Upper lobe of left lung (tissue), 6 donors: ENCODE results near the gene KLRC2. TPM values are rescaled to one million over a fixed set of nuclear protein-coding genes. Genes with fewer than 3 reads are reported as not detected.

Experiments
- ATAC-seq, 2 donors: fragments of 200-7000 bp; cut with Tn5 transposase; one replicate each; pipeline ENCODE4 v1.9.1; 2022; ENCODE audit warnings: mild to moderate bottlenecking in 2 of 2, moderate library complexity in 2 of 2; ENCODE audit not compliant: low FRiP score in 2 of 2
- DNase-seq, 2 donors: peaks; one replicate each; pipeline ENCODE4 v3.0.0-alpha.2; 2019 to 2020
- H3K27ac ChIP-seq, 4 donors: fragments of 200-600 bp; sonication (generic); one replicate each; pipeline ENCODE4 v1.5.1; 2016 to 2019
- H3K27me3 ChIP-seq, 4 donors: fragments of 200-600 bp; sonication (generic); one replicate each; pipeline ENCODE4 v1.5.1; 2017 to 2019
- H3K36me3 ChIP-seq, 4 donors: fragments of 200-600 bp; sonication (generic); one replicate each; pipeline ENCODE4 v1.5.1; 2016 to 2019
- H3K4me1 ChIP-seq, 4 donors: fragments of 200-600 bp; sonication (generic); one replicate each; pipeline ENCODE4 v1.5.1; 2018 to 2019
- H3K4me3 ChIP-seq, 4 donors: fragments of 200-600 bp; sonication (generic); one replicate each; pipeline ENCODE4 v1.5.1; 2017 to 2019; ENCODE audit warnings: mild to moderate bottlenecking in 2 of 4, moderate library complexity in 1 of 4
- H3K9me3 ChIP-seq, 4 donors: fragments of 200-600 bp; sonication (generic); one replicate each; pipeline ENCODE4 v1.5.1; 2018 to 2019
- CTCF ChIP-seq, 6 experiments: fragments of 450-650 bp in 4 of 6; fragments of 200-600 bp in 2 of 6; sonication (generic) in 2 of 6; IDR thresholded peaks; one replicate each; pipeline ENCODE4 v1.5.1; 2016 to 2019; ENCODE audit warnings: antibody characterized with exemption in 6 of 6
- EP300 ChIP-seq, 4 donors: sonication (generic); formaldehyde crosslinking; IDR thresholded peaks; one replicate each; pipeline ENCODE4 v1.5.1; 2017; ENCODE audit warnings: antibody characterized with exemption in 4 of 4, control low read depth in 2 of 4
- POLR2A ChIP-seq, 4 donors: fragments of 450-650 bp; IDR thresholded peaks; one replicate each; pipeline ENCODE4 v1.5.1; 2016 to 2017; ENCODE audit warnings: antibody characterized with exemption in 4 of 4, mild to moderate bottlenecking in 2 of 4
- POLR2AphosphoS5 ChIP-seq, 2 donors: sonication (generic); formaldehyde crosslinking; IDR thresholded peaks; one replicate each; pipeline ENCODE4 v1.5.1; 2017; ENCODE audit warnings: antibody characterized with exemption in 2 of 2
- WGBS, 2 donors: methylation state at CpG; one replicate each; pipeline ENCODE4 v1.1.5; 2017 to 2018; 5-methylcytosine and 5-hydroxymethylcytosine counted together
- total RNA-seq, 6 donors: library from RNA; depleted of rRNA in 4 of 6; stranded (reverse); fragments of >200 nt in 4 of 6; gene quantifications; one replicate each; pipeline versions ENCODE4 v1.1.0 to v1.2.1, GENCODE V29; 2016 to 2021
- donor health status: DM: no; HTN: no; CAD: no; lungs with moderate emphysema.
- donor health status: DM: no; HTN: yes; CAD: no; lungs with severe emphysema.

KLRC2 gene
- total RNA-seq, 6 donors from 2014 or later, result 0.88 to 9.7 (median 2.3) TPM

- H3K27me3 ChIP-seq, result no peaks in the 10 kb centered on the region
- peaks cover 0 to 5% (median 1%) of the 10 kb centered on the region in 4 donors for H3K4me1 ChIP-seq
- H3K27ac ChIP-seq, result no peak overlapping the region
- TF ChIP-seq CTCF (IDR thresholded peaks at IDR 0.05) (no peak), EP300 (IDR thresholded peaks at IDR 0.05) (no peak), POLR2A (IDR thresholded peaks at IDR 0.05) (no peak), POLR2AphosphoS5 (IDR thresholded peaks at IDR 0.05) (no peak)
- no peaks in the 10 kb centered on the region for H3K36me3 ChIP-seq
- 55% methylated on average over 1 of the region's 1 CpG for WGBS, 2 donors
- no peak for DNase-seq
- no peaks in the 10 kb centered on the region for H3K9me3 ChIP-seq
- ATAC-seq, result no peak
- H3K4me3 ChIP-seq, result no peak overlapping the region
These were observed 49.0 kb downstream of the KLRC2 start for GRCh38 chr12:10386857-10387256.

- TF ChIP-seq POLR2AphosphoS5 (IDR thresholded peaks at IDR 0.05) (no peak), EP300 (IDR thresholded peaks at IDR 0.05) (no peak), CTCF (IDR thresholded peaks at IDR 0.05) (no peak), POLR2A (IDR thresholded peaks at IDR 0.05) (no peak)
- DNase-seq (no peak), ATAC-seq (no peak)
- H3K4me1 ChIP-seq, result no peaks in the 10 kb centered on the region
- no peak overlapping the region for H3K27ac ChIP-seq
- no peak overlapping the region for H3K4me3 ChIP-seq
- H3K9me3 ChIP-seq, result no peaks in the 10 kb centered on the region
- H3K27me3 ChIP-seq, result no peaks in the 10 kb centered on the region
- no peaks in the 10 kb centered on the region for H3K36me3 ChIP-seq
- WGBS, 2 donors, result 52 to 66% methylated on average over 2 of the region's 2 CpGs
These were observed 50.6 kb downstream of the KLRC2 start for GRCh38 chr12:10385166-10385613.

- WGBS, 2 donors, result 78 to 91% methylated on average over 3 of the region's 3 CpGs
- no peaks in the 10 kb centered on the region for H3K36me3 ChIP-seq
- DNase-seq, result no peak
- H3K27me3 ChIP-seq, result no peaks in the 10 kb centered on the region
- no peak for ATAC-seq
- no peak overlapping the region for H3K4me3 ChIP-seq
- no peaks in the 10 kb centered on the region for H3K9me3 ChIP-seq
- H3K27ac ChIP-seq, result no peak overlapping the region
- no peak for TF ChIP-seq CTCF (IDR thresholded peaks at IDR 0.05)
- no peak for TF ChIP-seq EP300 (IDR thresholded peaks at IDR 0.05)
- TF ChIP-seq POLR2AphosphoS5 (IDR thresholded peaks at IDR 0.05), result no peak
- no peak for TF ChIP-seq POLR2A (IDR thresholded peaks at IDR 0.05)
- H3K4me1 ChIP-seq, result no peaks in the 10 kb centered on the region
These were observed 51.6 kb downstream of the KLRC2 start for GRCh38 chr12:10384191-10384590.

GRCh38 chr12:10381928-10382628 is 53.7 kb downstream of the KLRC2 start:
- Histone ChIP-seq H3K27me3 (no peaks in the 10 kb centered on the region), H3K27ac (no peak overlapping the region), H3K9me3 (no peaks in the 10 kb centered on the region), H3K4me3 (no peak overlapping the region), H3K36me3 (no peaks in the 10 kb centered on the region), H3K4me1 (no peaks in the 10 kb centered on the region)
- TF ChIP-seq POLR2AphosphoS5 (IDR thresholded peaks at IDR 0.05) (no peak), CTCF (IDR thresholded peaks at IDR 0.05) (no peak), EP300 (IDR thresholded peaks at IDR 0.05) (no peak), POLR2A (IDR thresholded peaks at IDR 0.05) (no peak)
- no peak for DNase-seq
- ATAC-seq, result no peak
- 81 to 87% methylated on average over 4 of the region's 4 CpGs for WGBS, 2 donors

Other genes with a start within 250 kb of the KLRC2 start
- gene GABARAPL1, start 223.1 kb downstream of the KLRC2 start, total RNA-seq, result 100 to 1,000 TPM in 3 of 6 donors, 10 to 100 TPM in 3; 88.9 to 114 (median 97.9) TPM
- 10 to 100 TPM in 1 of 6 donors, 1 to 10 TPM in 5; 4.7 to 10.9 (median 6.6) TPM for gene KLRD1, start 128.1 kb downstream of the KLRC2 start, total RNA-seq
- gene KLRK1, start 46.0 kb downstream of the KLRC2 start, total RNA-seq, result 10 to 100 TPM in 2 of 6 donors, 1 to 10 TPM in 4; 4.3 to 15.1 (median 8.1) TPM
- gene KLRC4, start 26.3 kb downstream of the KLRC2 start, total RNA-seq, result 1 to 10 TPM in 4 of 6 donors, under 1 TPM in 1, not detected in 1; 0.51 to 4.2 (median 3.0) TPM
- gene KLRC3, start 15.4 kb downstream of the KLRC2 start, total RNA-seq, result 1 to 10 TPM in 1 of 6 donors, not detected in 5; 1.1 TPM
- gene KLRC1, start 17.4 kb upstream of the KLRC2 start, total RNA-seq, result 1 to 10 TPM in 5 of 6 donors, under 1 TPM in 1; 0.72 to 3.8 (median 1.2) TPM
- gene EIF2S3B, start 69.9 kb upstream of the KLRC2 start, total RNA-seq, result under 1 TPM in 2 of 6 donors, not detected in 4; 0.30 to 0.60 TPM
- gene MAGOHB, start 177.6 kb upstream of the KLRC2 start, total RNA-seq, result 10 to 100 TPM in 5 of 6 donors, 1 to 10 TPM in 1; 7.8 to 21.0 (median 13.7) TPM
- 10 to 100 TPM in 1 of 6 donors, 1 to 10 TPM in 4, under 1 TPM in 1; 0.30 to 21.9 (median 1.1) TPM for gene STYK1, start 238.0 kb upstream of the KLRC2 start, total RNA-seq